MM.1S (cell line): ENCODE measurements around the gene INS.
A peak's percentile ranks its signal among the peaks of the same experiment; 100 is the strongest.

Source experiments
- DNase-seq: peaks from one replicate; pipeline ENCODE4 v3.0.0-alpha.2; 2015
- H2AFZ ChIP-seq: fragments of 300-600 bp; sonication (generic); 2 replicates; pipeline ENCODE4 v1.6.0; 2016; ENCODE audit warnings: antibody characterized with exemption, low read length
- H3F3A ChIP-seq: fragments of 300-600 bp; sonication (generic); 2 replicates; pipeline ENCODE4 v1.6.1; 2016; ENCODE audit warnings: mild to moderate bottlenecking, antibody characterized with exemption, low read length, moderate library complexity, mixed read lengths; ENCODE audit not compliant: insufficient read depth
- H3K27ac ChIP-seq: fragments of 300-600 bp; sonication (generic); 2 replicates; pipeline ENCODE4 v1.5.1; 2016; ENCODE audit warnings: mild to moderate bottlenecking, low read length
- H3K27me3 ChIP-seq: fragments of 300-600 bp; sonication (generic); replicated peaks from 2 replicates; pipeline ENCODE4 v1.6.0; 2016; ENCODE audit warnings: low read length; ENCODE audit not compliant: insufficient read depth
- H3K36me3 ChIP-seq: fragments of 300-600 bp; sonication (generic); replicated peaks from 2 replicates; pipeline ENCODE4 v1.6.1; 2016; ENCODE audit warnings: mild to moderate bottlenecking, low read length, mixed read lengths; ENCODE audit not compliant: insufficient read depth
- H3K4me1 ChIP-seq: fragments of 300-600 bp; sonication (generic); 2 replicates; pipeline ENCODE4 v1.6.1; 2016; ENCODE audit warnings: low read length, mixed read lengths
- H3K4me2 ChIP-seq: fragments of 300-600 bp; sonication (generic); 2 replicates; pipeline ENCODE4 v1.6.0; 2016; ENCODE audit warnings: low read depth, low read length
- H3K4me3 ChIP-seq: fragments of 300-600 bp; sonication (generic); 2 replicates; pipeline ENCODE4 v1.5.1; 2016; ENCODE audit warnings: low read length, mixed read lengths
- H3K79me2 ChIP-seq: fragments of 300-600 bp; sonication (generic); 2 replicates; pipeline ENCODE4 v1.6.1; 2016; ENCODE audit warnings: mixed run types, low read length, mixed read lengths
- H3K9ac ChIP-seq: fragments of 300-600 bp; sonication (generic); 2 replicates; pipeline ENCODE4 v1.6.1; 2016; ENCODE audit warnings: low read length, mixed read lengths
- H3K9me2 ChIP-seq: fragments of 300-600 bp; sonication (generic); replicated peaks from 2 replicates; pipeline ENCODE4 v1.6.1; 2016; ENCODE audit warnings: mild to moderate bottlenecking, low read length, mixed read lengths; ENCODE audit not compliant: insufficient read depth
- H3K9me3 ChIP-seq: fragments of 300-600 bp; sonication (generic); replicated peaks from 2 replicates; pipeline ENCODE4 v1.6.1; 2016; ENCODE audit warnings: mild to moderate bottlenecking, low read length, mixed read lengths; ENCODE audit not compliant: insufficient read depth
- H4K20me1 ChIP-seq: fragments of 300-600 bp; sonication (generic); 2 replicates; pipeline ENCODE4 v1.6.1; 2016; ENCODE audit warnings: mild to moderate bottlenecking, low read length, moderate library complexity, mixed read lengths; ENCODE audit not compliant: insufficient read depth
- CTCF ChIP-seq: fragments of 300-600 bp; sonication (generic); IDR thresholded peaks from 2 replicates; pipeline ENCODE4 v1.5.1; 2016; ENCODE audit warnings: antibody characterized with exemption, low read length, mixed read lengths
- EZH2 ChIP-seq: fragments of 300-600 bp; sonication (generic); optimal IDR thresholded peaks from 2 replicates; pipeline ENCODE3; 2017; ENCODE audit warnings: low read depth, mild to moderate bottlenecking, antibody characterized with exemption, low read length, mixed read lengths
- EZH2phosphoT487 ChIP-seq: fragments of 300-600 bp; sonication (generic); IDR thresholded peaks from 2 replicates; pipeline ENCODE4 v1.6.1; 2018; ENCODE audit warnings: antibody characterized with exemption, low read length

Gene INS

DNA sequence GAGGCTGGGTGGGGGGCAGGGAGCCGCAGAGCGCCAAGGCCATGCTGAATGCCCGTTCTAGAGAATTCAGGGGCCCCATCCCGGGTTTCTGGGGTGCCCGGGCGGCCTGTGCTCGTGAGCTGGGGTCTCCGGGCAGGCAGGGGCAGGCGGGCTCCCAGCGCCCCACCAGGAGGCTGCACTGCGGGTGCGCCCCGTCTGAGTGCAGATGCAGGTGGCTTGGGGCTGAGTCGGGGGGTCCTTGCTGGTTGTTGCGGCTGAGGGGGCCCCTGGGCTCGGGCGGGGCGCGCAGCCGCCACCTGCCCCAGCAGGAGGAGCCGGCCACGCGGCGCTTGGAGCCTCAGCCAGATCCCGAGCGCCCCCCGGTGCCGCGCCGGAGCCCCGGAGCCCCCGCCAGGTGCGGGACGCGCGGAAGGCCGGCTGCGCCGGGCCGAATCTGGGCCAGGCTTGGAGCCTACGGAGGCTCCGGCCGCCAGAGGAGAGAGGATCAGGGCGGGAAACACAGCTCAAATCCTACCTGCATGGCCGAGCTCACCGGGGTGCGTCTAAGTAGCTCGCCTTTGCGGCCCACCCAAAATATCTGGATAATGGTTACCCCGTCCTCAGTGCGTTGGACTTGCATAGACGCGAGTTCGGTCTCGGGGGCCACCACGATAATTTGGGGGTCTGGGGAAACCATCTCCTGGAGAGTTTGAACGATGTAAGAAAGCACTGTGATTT lies 21.2 kb downstream of the INS start:
- Histone ChIP-seq H2AFZ (no peak overlapping the region), H3F3A (no peaks in the 10 kb centered on the region), H3K9me2 (no peaks in the 10 kb centered on the region), H3K36me3 (no peaks in the 10 kb centered on the region), H3K4me1 (no peaks in the 10 kb centered on the region), H4K20me1 (no peaks in the 10 kb centered on the region), H3K27ac (no peak overlapping the region), H3K4me2 (no peak overlapping the region), H3K4me3 (no peak overlapping the region), H3K79me2 (no peaks in the 10 kb centered on the region), H3K9me3 (no peaks in the 10 kb centered on the region), H3K27me3 (peaks cover 80% of the 10 kb centered on the region), H3K9ac (no peak overlapping the region)
- no peak for DNase-seq
- TF ChIP-seq EZH2phosphoT487 (no peak), CTCF (no peak), EZH2 (no peak)

- Histone ChIP-seq H3K79me2 (no peaks in the 10 kb centered on the region), H3K36me3 (no peaks in the 10 kb centered on the region), H3K27ac (no peak within 1 kb of the TSS), H3K4me1 (no peaks in the 10 kb centered on the region), H3K9me3 (no peaks in the 10 kb centered on the region), H4K20me1 (no peaks in the 10 kb centered on the region), H3K9ac (no peak within 1 kb of the TSS), H3F3A (no peaks in the 10 kb centered on the region), H3K27me3 (peaks cover 80% of the 10 kb centered on the region), H2AFZ (no peak within 1 kb of the TSS), H3K9me2 (no peaks in the 10 kb centered on the region), H3K4me3 (no peak within 1 kb of the TSS), H3K4me2 (no peak within 1 kb of the TSS)
- TF ChIP-seq EZH2phosphoT487 (no peak), CTCF (no peak), EZH2 (no peak)
- no peak for DNase-seq
These were observed 21.9 kb downstream of the INS start, which contains the start of gene IGF2 for GRCh38 chr11:2139123-2139521. Gene IGF2, minus strand, starts transcription at chr11:2139389. Its CDS starts 3,866 bp downstream, at chr11:2135523.

DNA sequence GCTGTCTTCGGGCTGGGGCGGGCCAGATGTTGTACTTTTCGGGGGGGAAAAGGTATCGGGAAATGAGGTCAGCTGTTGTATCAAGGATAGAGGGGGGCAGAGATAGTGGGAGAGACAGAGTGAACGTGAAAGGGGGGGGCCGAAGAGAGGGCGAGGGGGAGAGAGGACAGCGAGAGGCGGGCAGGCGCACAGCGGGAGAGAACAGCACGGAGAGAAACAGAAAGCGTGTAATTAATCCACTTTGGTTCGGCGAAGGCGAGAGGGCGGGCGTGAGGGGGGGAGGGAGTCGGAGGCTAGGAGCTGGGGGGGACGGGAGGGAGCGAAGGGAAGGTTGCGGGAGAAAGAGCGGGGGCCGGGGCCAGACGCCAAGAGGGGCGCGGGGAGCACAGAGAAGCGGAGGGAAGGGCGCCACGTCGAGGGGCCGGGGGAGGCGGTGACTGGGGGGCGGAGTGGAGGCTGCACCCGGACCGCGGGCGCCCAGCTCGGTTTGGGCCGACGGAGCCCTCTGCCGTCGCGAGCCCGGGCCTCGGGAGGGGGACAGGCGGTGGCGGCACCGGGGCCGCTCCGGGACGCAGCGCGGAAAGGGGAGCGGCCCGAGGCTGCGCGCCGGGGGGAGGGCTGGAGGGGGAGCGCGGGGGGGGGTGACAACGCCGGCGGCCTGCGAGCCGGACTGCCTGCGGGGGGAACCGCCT lies 22.4 kb downstream of the INS start:
- no peaks in the 10 kb centered on the region for H4K20me1 ChIP-seq
- no peak overlapping the region for H3K4me3 ChIP-seq
- no peaks in the 10 kb centered on the region for H3K79me2 ChIP-seq
- no peaks in the 10 kb centered on the region for H3K36me3 ChIP-seq
- no peaks in the 10 kb centered on the region for H3K4me1 ChIP-seq
- no peaks in the 10 kb centered on the region for H3K9me3 ChIP-seq
- H3K9ac ChIP-seq: no peak overlapping the region
- H3F3A ChIP-seq: no peaks in the 10 kb centered on the region
- H2AFZ ChIP-seq: no peak overlapping the region
- TF ChIP-seq EZH2phosphoT487 (no peak), CTCF (no peak), EZH2 (peak; percentile 89)
- H3K27me3 ChIP-seq: peaks cover 80% of the 10 kb centered on the region
- H3K4me2 ChIP-seq: no peak overlapping the region
- DNase-seq: no peak
- no peak overlapping the region for H3K27ac ChIP-seq
- H3K9me2 ChIP-seq: no peaks in the 10 kb centered on the region
